Measurements from ENCODE around the gene HOXB9.

Gene HOXB9

GRCh38 chr17:48608494-48608834 is 17.7 kb downstream of the HOXB9 start:
- Histone ChIP-seq H3K27ac (ENCODE audit: low read depth, low read length) (no peak overlapping the region), H3K36me3 (ENCODE audit: low read length) (no peaks in the 10 kb centered on the region), H3K9me2 (replicated peaks; ENCODE audit: insufficient read depth, low read length) (no peaks in the 10 kb centered on the region), H3K79me2 (ENCODE audit: insufficient read depth, low read length) (no peaks in the 10 kb centered on the region), H3K9ac (ENCODE audit: low read length) (no peak overlapping the region), H3F3A (ENCODE audit: insufficient read depth) (no peaks in the 10 kb centered on the region), H3K27me3 (ENCODE audit: low read length) (no peaks in the 10 kb centered on the region), H2AFZ (ENCODE audit: low read depth, low read length, severe bottlenecking) (no peak overlapping the region), H3K4me2 (ENCODE audit: low read depth, low read length, poor library complexity, severe bottlenecking) (no peak overlapping the region), H3K4me3 (ENCODE audit: insufficient read depth, low read length, poor library complexity, severe bottlenecking) (no peak overlapping the region), H4K20me1 (ENCODE audit: low read depth, low read length) (no peaks in the 10 kb centered on the region), H3K9me3 (ENCODE audit: insufficient read depth, low read length) (no peaks in the 10 kb centered on the region)
- TF ChIP-seq CTCF (IDR thresholded peaks at IDR 0.05; ENCODE audit: insufficient read depth, low read length, poor library complexity, severe bottlenecking) (no peak), EZH2phosphoT487 (conservative IDR thresholded peaks at IDR 0.05; ENCODE audit: low read length) (no peak)

- Histone ChIP-seq H3K9ac (ENCODE audit: low read length) (no peak overlapping the region), H3F3A (ENCODE audit: insufficient read depth) (no peaks in the 10 kb centered on the region), H4K20me1 (ENCODE audit: low read depth, low read length) (no peaks in the 10 kb centered on the region), H3K27me3 (ENCODE audit: low read length) (no peaks in the 10 kb centered on the region), H3K79me2 (ENCODE audit: insufficient read depth, low read length) (no peaks in the 10 kb centered on the region), H3K4me2 (ENCODE audit: low read depth, low read length, poor library complexity, severe bottlenecking) (no peak overlapping the region), H2AFZ (ENCODE audit: low read depth, low read length, severe bottlenecking) (no peak overlapping the region), H3K27ac (ENCODE audit: low read depth, low read length) (no peak overlapping the region), H3K9me3 (ENCODE audit: insufficient read depth, low read length) (no peaks in the 10 kb centered on the region), H3K9me2 (replicated peaks; ENCODE audit: insufficient read depth, low read length) (no peaks in the 10 kb centered on the region), H3K4me3 (ENCODE audit: insufficient read depth, low read length, poor library complexity, severe bottlenecking) (no peak overlapping the region), H3K36me3 (ENCODE audit: low read length) (no peaks in the 10 kb centered on the region)
- TF ChIP-seq CTCF (IDR thresholded peaks at IDR 0.05; ENCODE audit: insufficient read depth, low read length, poor library complexity, severe bottlenecking) (no peak), EZH2phosphoT487 (conservative IDR thresholded peaks at IDR 0.05; ENCODE audit: low read length) (no peak)
Observed at GRCh38 chr17:48606892-48607614, 19.1 kb downstream of the HOXB9 start.

- no peak for TF ChIP-seq CTCF (IDR thresholded peaks at IDR 0.05; ENCODE audit: insufficient read depth, low read length, poor library complexity, severe bottlenecking)
- no peak for TF ChIP-seq EZH2phosphoT487 (conservative IDR thresholded peaks at IDR 0.05; ENCODE audit: low read length)
- Histone ChIP-seq H3K4me2 (ENCODE audit: low read depth, low read length, poor library complexity, severe bottlenecking) (no peak overlapping the region), H3K9me3 (ENCODE audit: insufficient read depth, low read length) (no peaks in the 10 kb centered on the region), H3K27me3 (ENCODE audit: low read length) (no peaks in the 10 kb centered on the region), H3K36me3 (ENCODE audit: low read length) (no peaks in the 10 kb centered on the region), H3K9ac (ENCODE audit: low read length) (no peak overlapping the region), H3K79me2 (ENCODE audit: insufficient read depth, low read length) (no peaks in the 10 kb centered on the region), H2AFZ (ENCODE audit: low read depth, low read length, severe bottlenecking) (no peak overlapping the region), H3K27ac (ENCODE audit: low read depth, low read length) (no peak overlapping the region), H4K20me1 (ENCODE audit: low read depth, low read length) (no peaks in the 10 kb centered on the region), H3K9me2 (replicated peaks; ENCODE audit: insufficient read depth, low read length) (no peaks in the 10 kb centered on the region), H3F3A (ENCODE audit: insufficient read depth) (no peaks in the 10 kb centered on the region), H3K4me3 (ENCODE audit: insufficient read depth, low read length, poor library complexity, severe bottlenecking) (no peak overlapping the region)
Observed at GRCh38 chr17:48605991-48606891, 19.9 kb downstream of the HOXB9 start.

Data from SU-DHL-6 (cell line).